OCI-LY1 (cell line): ENCODE measurements around the gene C10orf120.

Source experiments
- H2AFZ ChIP-seq: fragments of 200-600 bp; sonication (generic), shearing (Covaris generic); 2 replicates; pipeline ENCODE4 v1.6.0; 2014; ENCODE audit warnings: antibody characterized with exemption, mild to moderate bottlenecking, low read length
- H3F3A ChIP-seq: fragments of 200-600 bp; sonication (generic), shearing (Covaris generic); 2 replicates; pipeline ENCODE4 v1.6.0; 2014; ENCODE audit warnings: mild to moderate bottlenecking, antibody characterized with exemption, low read length, moderate library complexity; ENCODE audit not compliant: insufficient read depth
- H3K27ac ChIP-seq: fragments of 200-600 bp; sonication (generic); 2 replicates; pipeline ENCODE4 v1.5.1; 2014; ENCODE audit warnings: low read length, mixed run types, mild to moderate bottlenecking, low read depth; ENCODE audit not compliant: poor library complexity, severe bottlenecking
- H3K27me3 ChIP-seq: fragments of 200-600 bp; sonication (generic); 2 replicates; pipeline ENCODE4 v1.6.0; 2014; ENCODE audit warnings: antibody characterized with exemption, mild to moderate bottlenecking, low read length, moderate library complexity; ENCODE audit not compliant: insufficient read depth
- H3K36me3 ChIP-seq: fragments of 200-600 bp; sonication (generic); 2 replicates; pipeline ENCODE4 v1.6.1; 2014; ENCODE audit warnings: mild to moderate bottlenecking, antibody characterized with exemption, low read length, moderate library complexity, mixed read lengths; ENCODE audit not compliant: insufficient read depth
- H3K4me1 ChIP-seq: fragments of 200-600 bp; sonication (generic); 2 replicates; pipeline ENCODE4 v1.5.1; 2014; ENCODE audit warnings: mild to moderate bottlenecking, low read length, moderate library complexity; ENCODE audit not compliant: insufficient read depth, severe bottlenecking
- H3K4me2 ChIP-seq: fragments of 200-600 bp; sonication (generic), shearing (Covaris generic); 2 replicates; pipeline ENCODE4 v1.6.1; 2014; ENCODE audit warnings: low read length
- H3K4me3 ChIP-seq: fragments of 200-600 bp; sonication (generic); 2 replicates; pipeline ENCODE4 v1.5.1; 2014; ENCODE audit warnings: low read length, low read depth, mild to moderate bottlenecking, mixed read lengths; ENCODE audit not compliant: poor library complexity, severe bottlenecking
- H3K79me2 ChIP-seq: fragments of 200-600 bp; shearing (Covaris generic); 2 replicates; pipeline ENCODE4 v1.6.1; 2016; ENCODE audit warnings: mixed run types, low read length, mixed read lengths; ENCODE audit not compliant: insufficient read depth
- H3K9ac ChIP-seq: fragments of 200-600 bp; sonication (generic), shearing (Covaris generic); 2 replicates; pipeline ENCODE4 v1.6.1; 2014; ENCODE audit warnings: mild to moderate bottlenecking, low read length, mixed read lengths
- H3K9me2 ChIP-seq: fragments of 200-600 bp; sonication (generic), shearing (Covaris generic); 2 replicates; pipeline ENCODE4 v1.6.1; 2014; ENCODE audit warnings: low read depth, mild to moderate bottlenecking, low read length, mixed read lengths
- H3K9me3 ChIP-seq: fragments of 200-600 bp; shearing (Covaris generic); 2 replicates; pipeline ENCODE4 v1.6.1; 2014; ENCODE audit warnings: low read length, mixed read lengths
- H4K20me1 ChIP-seq: fragments of 200-600 bp; sonication (generic), shearing (Covaris generic); 2 replicates; pipeline ENCODE4 v1.6.0; 2016; ENCODE audit warnings: mild to moderate bottlenecking, low read length; ENCODE audit not compliant: insufficient read depth
- CTCF ChIP-seq: fragments of 200-600 bp; sonication (generic), shearing (Covaris generic); IDR thresholded peaks from 2 replicates; pipeline ENCODE4 v1.5.1; 2017; ENCODE audit warnings: mild to moderate bottlenecking, antibody characterized with exemption, low read length, moderate library complexity, mixed read lengths
- EZH2 ChIP-seq: fragments of 200-600 bp; sonication (generic), shearing (Covaris generic); IDR thresholded peaks from 2 replicates; pipeline ENCODE4 v1.8.0; 2017; ENCODE audit warnings: borderline replicate concordance, mixed run types, mild to moderate bottlenecking, antibody characterized with exemption, low read length, moderate library complexity, mixed read lengths

The C10orf120 gene

GRCh38 chr10:122673731-122674130 is 25.9 kb downstream of the C10orf120 start:
- Histone ChIP-seq H3K36me3 (no peaks in the 10 kb centered on the region), H3F3A (no peaks in the 10 kb centered on the region), H3K4me1 (no peaks in the 10 kb centered on the region), H2AFZ (no peak overlapping the region), H3K79me2 (no peaks in the 10 kb centered on the region), H3K27me3 (no peaks in the 10 kb centered on the region), H3K4me3 (no peak overlapping the region), H3K9me3 (no peaks in the 10 kb centered on the region), H3K4me2 (no peak overlapping the region), H3K9me2 (no peaks in the 10 kb centered on the region), H3K27ac (no peak overlapping the region), H4K20me1 (no peaks in the 10 kb centered on the region), H3K9ac (no peak overlapping the region)
- TF ChIP-seq CTCF (no peak), EZH2 (no peak)

GRCh38 chr10:122673269-122673668 is 26.4 kb downstream of the C10orf120 start:
- Histone ChIP-seq H3K79me2 (no peaks in the 10 kb centered on the region), H3K4me2 (no peak overlapping the region), H3K9me3 (no peaks in the 10 kb centered on the region), H3K4me1 (no peaks in the 10 kb centered on the region), H3K4me3 (no peak overlapping the region), H3K9me2 (no peaks in the 10 kb centered on the region), H3K36me3 (no peaks in the 10 kb centered on the region), H3K9ac (no peak overlapping the region), H3K27ac (no peak overlapping the region), H4K20me1 (no peaks in the 10 kb centered on the region), H3K27me3 (no peaks in the 10 kb centered on the region), H2AFZ (no peak overlapping the region), H3F3A (no peaks in the 10 kb centered on the region)
- no peak for TF ChIP-seq EZH2
- no peak for TF ChIP-seq CTCF

GRCh38 chr10:122672655-122673054 is 27.0 kb downstream of the C10orf120 start:
- no peaks in the 10 kb centered on the region for H3K4me1 ChIP-seq
- no peak overlapping the region for H3K27ac ChIP-seq
- no peak overlapping the region for H2AFZ ChIP-seq
- no peak for TF ChIP-seq CTCF
- no peak for TF ChIP-seq EZH2
- no peaks in the 10 kb centered on the region for H4K20me1 ChIP-seq
- no peaks in the 10 kb centered on the region for H3K9me3 ChIP-seq
- H3K79me2 ChIP-seq: no peaks in the 10 kb centered on the region
- H3K4me2 ChIP-seq: no peak overlapping the region
- H3K36me3 ChIP-seq: no peaks in the 10 kb centered on the region
- H3K9ac ChIP-seq: no peak overlapping the region
- H3K27me3 ChIP-seq: no peaks in the 10 kb centered on the region
- H3F3A ChIP-seq: no peaks in the 10 kb centered on the region
- no peak overlapping the region for H3K4me3 ChIP-seq
- H3K9me2 ChIP-seq: no peaks in the 10 kb centered on the region
